ENCODE measurements around the gene RNF220.

DNA sequence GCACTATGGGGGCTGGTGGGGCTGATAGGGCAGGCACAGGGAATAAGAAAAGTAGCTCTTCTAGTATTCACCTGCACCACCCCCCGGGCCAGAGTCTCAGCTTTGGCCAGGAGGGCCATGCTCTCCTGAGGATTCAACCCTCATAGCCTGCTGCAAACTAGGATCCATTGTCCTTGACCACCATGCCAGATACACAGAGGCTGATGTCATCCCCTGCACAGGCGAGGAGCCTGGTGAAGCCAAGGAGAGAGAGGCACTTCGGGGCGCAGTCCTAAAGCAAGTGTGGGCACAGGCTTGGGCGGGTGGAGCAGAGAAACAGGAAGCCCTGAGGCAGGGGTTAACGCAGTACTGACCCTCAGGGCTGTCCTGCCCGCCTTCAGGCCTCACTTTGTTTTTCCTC is 239.8 kb downstream of the RNF220 start:
- TF ChIP-seq EZH2 (IDR thresholded peaks at IDR 0.05; ENCODE audit: insufficient read depth, poor library complexity, severe bottlenecking) (no peak), EZH2phosphoT487 (IDR thresholded peaks at IDR 0.05; ENCODE audit: insufficient read depth, low read depth) (no peak)
